Astrocyte (in vitro differentiated cells and primary cell): ENCODE data around the gene AEBP2.

Experiments
- CTCF ChIP-seq: IDR thresholded peaks from 2 replicates; pipeline ENCODE4 v1.5.1; 2011; ENCODE audit warnings: low read depth, mild to moderate bottlenecking, inconsistent platforms, low read length, moderate library complexity; ENCODE audit not compliant: insufficient read depth
- EZH2 ChIP-seq: IDR thresholded peaks from 2 replicates; pipeline ENCODE4 v1.6.1; 2012; ENCODE audit warnings: mild to moderate bottlenecking, low read length, inconsistent platforms; ENCODE audit not compliant: insufficient read depth

- no peak for TF ChIP-seq CTCF
- TF ChIP-seq EZH2: no peak
These were observed 3.3 kb upstream of the AEBP2 start for GRCh38 chr12:19435831-19436497.
